KMS-11 (cell line): ENCODE measurements around the gene NBDY.

ENCODE experiments used
- H2AFZ ChIP-seq: fragments of 200-600 bp; sonication (generic); 2 replicates; pipeline ENCODE4 v1.6.1; 2016; ENCODE audit warnings: antibody characterized with exemption, mixed run types, low read depth
- H3K27ac ChIP-seq: fragments of 200-600 bp; sonication (generic); 2 replicates; pipeline ENCODE4 v1.6.1; 2016; ENCODE audit warnings: mild to moderate bottlenecking, mixed run types
- H3K27me3 ChIP-seq: fragments of 200-600 bp; sonication (generic); 2 replicates; pipeline ENCODE4 v1.6.1; 2017; ENCODE audit warnings: mild to moderate bottlenecking, low read depth, mixed run types, moderate library complexity; ENCODE audit not compliant: insufficient read depth
- H3K36me3 ChIP-seq: fragments of 200-600 bp; sonication (generic); 2 replicates; pipeline ENCODE4 v1.6.1; 2017; ENCODE audit warnings: mild to moderate bottlenecking, mixed run types; ENCODE audit not compliant: insufficient read depth
- H3K4me1 ChIP-seq: fragments of 200-600 bp; sonication (generic); 2 replicates; pipeline ENCODE4 v1.6.1; 2016; ENCODE audit warnings: mild to moderate bottlenecking, low read depth, mixed run types; ENCODE audit not compliant: poor library complexity, severe bottlenecking
- H3K4me2 ChIP-seq: fragments of 200-600 bp; sonication (generic); 2 replicates; pipeline ENCODE4 v1.7.0; 2016; ENCODE audit warnings: mild to moderate bottlenecking, mixed run types
- H3K4me3 ChIP-seq: fragments of 200-600 bp; sonication (generic); IDR thresholded peaks from 2 replicates; pipeline ENCODE4 v1.6.1; 2017; ENCODE audit warnings: low read depth, low read length, mixed read lengths; ENCODE audit not compliant: insufficient read depth
- H3K79me2 ChIP-seq: fragments of 200-600 bp; sonication (generic); 2 replicates; pipeline ENCODE4 v1.6.1; 2016; ENCODE audit warnings: low read depth, mixed run types; ENCODE audit not compliant: insufficient read depth
- H3K9ac ChIP-seq: fragments of 200-600 bp; sonication (generic); 2 replicates; pipeline ENCODE4 v1.6.1; 2016; ENCODE audit warnings: mild to moderate bottlenecking, mixed run types
- H4K20me1 ChIP-seq: fragments of 200-600 bp; sonication (generic); 2 replicates; pipeline ENCODE4 v1.6.1; 2016; ENCODE audit warnings: mild to moderate bottlenecking, mixed run types; ENCODE audit not compliant: insufficient read depth
- TF ChIP-seq, protein P1 (sequence below): fragments of 200-600 bp; sonication (generic); conservative IDR thresholded peaks from 2 replicates; pipeline ENCODE4 v1.6.1; 2017; ENCODE audit warnings: low read depth, mild to moderate bottlenecking, antibody characterized with exemption, low read length, moderate library complexity, mixed read lengths

The NBDY gene

GRCh38 chrX:56762707-56763555 is 33.9 kb downstream of the NBDY start:
- H3K4me3 ChIP-seq = no peak overlapping the region
- H3K4me1 ChIP-seq = peaks cover 37% of the 10 kb centered on the region
- H2AFZ ChIP-seq = peak overlapping the region; percentile 14; the same call in 1 of the 2 replicates
- H3K27ac ChIP-seq = peak overlapping the region; percentile 93
- no peaks in the 10 kb centered on the region for H3K27me3 ChIP-seq
- H3K79me2 ChIP-seq = no peaks in the 10 kb centered on the region
- peak overlapping the region; percentile 91; the same call in 1 of the 2 replicates for H3K9ac ChIP-seq
- peak overlapping the region; percentile 91 for H3K4me2 ChIP-seq
- TF ChIP-seq, protein P1, sequence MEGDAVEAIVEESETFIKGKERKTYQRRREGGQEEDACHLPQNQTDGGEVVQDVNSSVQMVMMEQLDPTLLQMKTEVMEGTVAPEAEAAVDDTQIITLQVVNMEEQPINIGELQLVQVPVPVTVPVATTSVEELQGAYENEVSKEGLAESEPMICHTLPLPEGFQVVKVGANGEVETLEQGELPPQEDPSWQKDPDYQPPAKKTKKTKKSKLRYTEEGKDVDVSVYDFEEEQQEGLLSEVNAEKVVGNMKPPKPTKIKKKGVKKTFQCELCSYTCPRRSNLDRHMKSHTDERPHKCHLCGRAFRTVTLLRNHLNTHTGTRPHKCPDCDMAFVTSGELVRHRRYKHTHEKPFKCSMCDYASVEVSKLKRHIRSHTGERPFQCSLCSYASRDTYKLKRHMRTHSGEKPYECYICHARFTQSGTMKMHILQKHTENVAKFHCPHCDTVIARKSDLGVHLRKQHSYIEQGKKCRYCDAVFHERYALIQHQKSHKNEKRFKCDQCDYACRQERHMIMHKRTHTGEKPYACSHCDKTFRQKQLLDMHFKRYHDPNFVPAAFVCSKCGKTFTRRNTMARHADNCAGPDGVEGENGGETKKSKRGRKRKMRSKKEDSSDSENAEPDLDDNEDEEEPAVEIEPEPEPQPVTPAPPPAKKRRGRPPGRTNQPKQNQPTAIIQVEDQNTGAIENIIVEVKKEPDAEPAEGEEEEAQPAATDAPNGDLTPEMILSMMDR = no peak
- H3K36me3 ChIP-seq = no peaks in the 10 kb centered on the region
- H4K20me1 ChIP-seq = no peaks in the 10 kb centered on the region

DNA sequence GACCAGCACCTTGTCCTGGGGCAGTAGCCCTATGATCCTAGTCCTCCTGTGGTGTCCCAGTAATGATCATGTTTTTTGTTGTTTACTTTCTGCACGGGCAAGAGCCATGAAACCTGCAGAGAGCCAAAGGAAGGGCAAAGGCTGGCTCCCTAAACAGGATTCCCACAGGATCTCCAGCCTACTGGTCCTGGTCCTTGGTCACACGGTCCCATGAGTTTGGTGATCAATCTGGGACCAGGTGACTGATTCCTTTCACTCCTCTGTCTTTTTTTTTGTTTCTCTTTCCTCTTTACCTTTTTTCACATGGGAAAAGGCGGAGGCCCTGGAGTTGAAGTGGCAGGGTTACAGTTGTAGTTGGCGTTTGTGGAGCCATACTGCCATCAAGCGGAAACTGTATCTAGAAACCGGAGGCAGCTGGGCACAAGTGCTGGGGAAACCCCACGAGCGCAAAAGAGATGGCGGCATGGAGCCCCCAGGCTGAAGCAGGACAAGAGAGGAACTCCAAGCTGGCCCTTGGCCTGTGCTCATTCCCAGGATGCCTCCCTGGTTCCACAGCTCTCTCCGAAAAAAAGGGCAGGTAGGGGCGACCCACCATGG is 34.6 kb downstream of the NBDY start:
- Histone ChIP-seq H3K36me3 (no peaks in the 10 kb centered on the region), H2AFZ (peak overlapping the region; percentile 83), H3K79me2 (no peaks in the 10 kb centered on the region), H4K20me1 (no peaks in the 10 kb centered on the region), H3K4me2 (peak overlapping the region; percentile 91), H3K27me3 (no peaks in the 10 kb centered on the region), H3K9ac (peak overlapping the region; percentile 91), H3K4me1 (peaks cover 37% of the 10 kb centered on the region), H3K4me3 (no peak overlapping the region), H3K27ac (peak overlapping the region; percentile 93)
- TF ChIP-seq, protein P1 = peak; percentile 42; the same call in 1 of the 2 replicates

- Histone ChIP-seq H4K20me1 (no peaks in the 10 kb centered on the region), H3K9ac (peak overlapping the region; percentile 91), H3K4me1 (peaks cover 37% of the 10 kb centered on the region), H3K4me2 (peak overlapping the region; percentile 91), H3K27me3 (no peaks in the 10 kb centered on the region), H2AFZ (peak overlapping the region; percentile 83), H3K79me2 (no peaks in the 10 kb centered on the region), H3K4me3 (no peak overlapping the region), H3K36me3 (no peaks in the 10 kb centered on the region), H3K27ac (peak overlapping the region; percentile 93)
- TF ChIP-seq, protein P1 = peak; percentile 63
These were observed 35.3 kb downstream of the NBDY start for GRCh38 chrX:56764153-56764974.
